Activated T-helper 1 cell treated with anti-CD3 and anti-CD28 coated beads, Interleukin-12 subunit alpha, Interleukin-12 subunit beta, Interleukin-2, Interleukin-4 antibody, amounts not matched to agents 30 ng/mL and 10 ng/mL and 1 ng/mL, durations not matched to agents 14 hours and 24 hours and 36 hours (primary cell): ENCODE measurements around the gene TM2D1. TPM values are rescaled to one million over a fixed set of nuclear protein-coding genes. Genes with fewer than 3 reads are reported as not detected.

Source experiments
- DNase-seq: peaks from one replicate; pipeline ENCODE4 v3.0.0; 2021; ENCODE audit warnings: low spot score
- H3K27ac Mint-ChIP-seq: one replicate; pipeline ENCODE4 v1.8.0; 2021; ENCODE audit warnings: mild to moderate bottlenecking, mixed read lengths
- H3K27me3 Mint-ChIP-seq: one replicate; pipeline ENCODE4 v1.8.0; 2022; ENCODE audit warnings: mild to moderate bottlenecking, moderate library complexity, mixed read lengths; ENCODE audit not compliant: insufficient read depth
- H3K36me3 Mint-ChIP-seq: one replicate; pipeline ENCODE4 v1.8.0; 2021; ENCODE audit warnings: low read depth, mixed read lengths
- H3K4me1 Mint-ChIP-seq: one replicate; pipeline ENCODE4 v1.8.0; 2021; ENCODE audit warnings: low read depth, mixed read lengths
- H3K4me3 Mint-ChIP-seq: one replicate; pipeline ENCODE4 v1.8.0; 2021; ENCODE audit warnings: mild to moderate bottlenecking, moderate library complexity, mixed read lengths
- H3K9me3 Mint-ChIP-seq: one replicate; pipeline ENCODE4 v1.8.0; 2021; ENCODE audit warnings: mixed read lengths
- intact Hi-C: fragments of 100-400 bp; cut with micrococcal nuclease; formaldehyde crosslinking; loops from one replicate; pipeline ENCODE4 v1.15.1; 2024
- total RNA-seq: library from RNA; stranded (reverse); gene quantifications from 2 replicates; pipeline ENCODE4 v1.2.3, GENCODE V29; 2022

The TM2D1 gene
- total RNA-seq: 28.3 and 29.6 TPM in 2 replicates

- H3K9me3 Mint-ChIP-seq: no peaks in the 10 kb centered on the region
- intact Hi-C loops: loop anchor here (1.0 to 10.0 kb wide), 9 partner anchors 17 to 1910 kb away; partner anchors contain the start of genes ATG4C, EFCAB7, HOOK1 and ITGB3BP
- peak within 1 kb of the TSS; percentile 99 for H3K27ac Mint-ChIP-seq
- peak within 1 kb of the TSS; percentile 99 for H3K4me3 Mint-ChIP-seq
- DNase-seq: peak; percentile 86
- H3K36me3 Mint-ChIP-seq: peaks cover 9% of the 10 kb centered on the region
- H3K27me3 Mint-ChIP-seq: peaks cover 2% of the 10 kb centered on the region
- H3K4me1 Mint-ChIP-seq: peaks cover 18% of the 10 kb centered on the region
Observed at GRCh38 chr1:61724813-61725694, at the start of gene TM2D1. Gene TM2D1 (minus strand): TSS chr1:61725141. CDS start chr1:61725120, 21 bp downstream.

GRCh38 chr1:61770131-61770530, 45.2 kb upstream of the TM2D1 start:
- no peaks in the 10 kb centered on the region for H3K9me3 Mint-ChIP-seq
- peaks cover 12% of the 10 kb centered on the region for H3K36me3 Mint-ChIP-seq
- H3K4me1 Mint-ChIP-seq: no peaks in the 10 kb centered on the region

GRCh38 chr1:61757950-61758349, 33.0 kb upstream of the TM2D1 start:
- peaks cover 6% of the 10 kb centered on the region for H3K4me1 Mint-ChIP-seq
- no peaks in the 10 kb centered on the region for H3K9me3 Mint-ChIP-seq
- H3K27ac Mint-ChIP-seq: no peak overlapping the region
- no peaks in the 10 kb centered on the region for H3K27me3 Mint-ChIP-seq
- H3K36me3 Mint-ChIP-seq: no peaks in the 10 kb centered on the region
- DNase-seq: no peak
- intact Hi-C loops: no loop called here
- H3K4me3 Mint-ChIP-seq: no peak overlapping the region

More at GRCh38 chr1:61770131-61770530, 45.2 kb upstream of the TM2D1 start:
- no peak for DNase-seq
- intact Hi-C loops: no loop called here
- Mint-ChIP-seq H3K27ac (no peak overlapping the region), H3K4me3 (no peak overlapping the region), H3K27me3 (no peaks in the 10 kb centered on the region)

GRCh38 chr1:61756773-61757172, 31.8 kb upstream of the TM2D1 start:
- Mint-ChIP-seq H3K4me1 (peaks cover 6% of the 10 kb centered on the region), H3K27me3 (no peaks in the 10 kb centered on the region), H3K9me3 (no peaks in the 10 kb centered on the region), H3K27ac (no peak overlapping the region), H3K36me3 (no peaks in the 10 kb centered on the region), H3K4me3 (no peak overlapping the region)
- no peak for DNase-seq
- intact Hi-C loops: no loop called here

- Mint-ChIP-seq H3K9me3 (no peaks in the 10 kb centered on the region), H3K4me3 (no peak overlapping the region), H3K27ac (no peak overlapping the region), H3K4me1 (peaks cover 6% of the 10 kb centered on the region), H3K36me3 (no peaks in the 10 kb centered on the region), H3K27me3 (no peaks in the 10 kb centered on the region)
- intact Hi-C loops: no loop called here
- no peak for DNase-seq
Observed at GRCh38 chr1:61754545-61754944, 29.6 kb upstream of the TM2D1 start.

GRCh38 chr1:61753998-61754508, 29.1 kb upstream of the TM2D1 start:
- Mint-ChIP-seq H3K27ac (no peak overlapping the region), H3K27me3 (no peaks in the 10 kb centered on the region), H3K4me1 (peaks cover 6% of the 10 kb centered on the region), H3K36me3 (no peaks in the 10 kb centered on the region), H3K9me3 (no peaks in the 10 kb centered on the region), H3K4me3 (no peak overlapping the region)
- intact Hi-C loops: no loop called here
- no peak for DNase-seq

GRCh38 chr1:61752921-61753389, 28.0 kb upstream of the TM2D1 start:
- Mint-ChIP-seq H3K36me3 (no peaks in the 10 kb centered on the region), H3K27me3 (no peaks in the 10 kb centered on the region), H3K4me3 (no peak overlapping the region), H3K9me3 (no peaks in the 10 kb centered on the region), H3K27ac (no peak overlapping the region), H3K4me1 (peaks cover 4% of the 10 kb centered on the region)
- intact Hi-C loops: no loop called here
- DNase-seq: no peak

GRCh38 chr1:61749574-61749973, 24.6 kb upstream of the TM2D1 start:
- DNase-seq: no peak
- H3K4me1 Mint-ChIP-seq: no peaks in the 10 kb centered on the region
- H3K27me3 Mint-ChIP-seq: no peaks in the 10 kb centered on the region
- H3K4me3 Mint-ChIP-seq: no peak overlapping the region
- no peak overlapping the region for H3K27ac Mint-ChIP-seq
- peaks cover 6% of the 10 kb centered on the region for H3K36me3 Mint-ChIP-seq
- H3K9me3 Mint-ChIP-seq: no peaks in the 10 kb centered on the region
- intact Hi-C loops: no loop called here

GRCh38 chr1:61748566-61748965, 23.6 kb upstream of the TM2D1 start:
- H3K4me3 Mint-ChIP-seq: no peak overlapping the region
- H3K4me1 Mint-ChIP-seq: peaks cover 6% of the 10 kb centered on the region
- intact Hi-C loops: no loop called here

GRCh38 chr1:61746813-61747212, 21.9 kb upstream of the TM2D1 start:
- Mint-ChIP-seq H3K36me3 (peaks cover 10% of the 10 kb centered on the region), H3K27ac (no peak overlapping the region), H3K9me3 (no peaks in the 10 kb centered on the region), H3K27me3 (no peaks in the 10 kb centered on the region), H3K4me3 (no peak overlapping the region), H3K4me1 (peaks cover 14% of the 10 kb centered on the region)
- intact Hi-C loops: no loop called here
- no peak for DNase-seq

More at GRCh38 chr1:61748566-61748965, 23.6 kb upstream of the TM2D1 start:
- Mint-ChIP-seq H3K27me3 (no peaks in the 10 kb centered on the region), H3K36me3 (peaks cover 10% of the 10 kb centered on the region), H3K27ac (no peak overlapping the region), H3K9me3 (no peaks in the 10 kb centered on the region)
- no peak for DNase-seq

- peak overlapping the region; percentile 73 for H3K4me3 Mint-ChIP-seq
- H3K9me3 Mint-ChIP-seq: no peaks in the 10 kb centered on the region
- H3K27me3 Mint-ChIP-seq: no peaks in the 10 kb centered on the region
- DNase-seq: no peak
- peaks cover 22% of the 10 kb centered on the region for H3K4me1 Mint-ChIP-seq
- H3K27ac Mint-ChIP-seq: no peak overlapping the region
- H3K36me3 Mint-ChIP-seq: peaks cover 10% of the 10 kb centered on the region
- intact Hi-C loops: loop anchor here (2.0 kb wide), 2 partner anchors 39 to 667 kb away; no protein-coding TSS in a partner anchor
Observed at GRCh38 chr1:61743716-61744580, 19.0 kb upstream of the TM2D1 start.

- Mint-ChIP-seq H3K4me3 (peak overlapping the region; percentile 73), H3K36me3 (peaks cover 10% of the 10 kb centered on the region), H3K27ac (no peak overlapping the region), H3K27me3 (no peaks in the 10 kb centered on the region), H3K9me3 (no peaks in the 10 kb centered on the region), H3K4me1 (peaks cover 22% of the 10 kb centered on the region)
- no peak for DNase-seq
- intact Hi-C loops: loop anchor here (2.0 kb wide), 2 partner anchors 39 to 667 kb away; no protein-coding TSS in a partner anchor
Observed at GRCh38 chr1:61743431-61743705, 18.4 kb upstream of the TM2D1 start.
